Measurements from ENCODE around the gene BATF3.

Gene BATF3

DNA sequence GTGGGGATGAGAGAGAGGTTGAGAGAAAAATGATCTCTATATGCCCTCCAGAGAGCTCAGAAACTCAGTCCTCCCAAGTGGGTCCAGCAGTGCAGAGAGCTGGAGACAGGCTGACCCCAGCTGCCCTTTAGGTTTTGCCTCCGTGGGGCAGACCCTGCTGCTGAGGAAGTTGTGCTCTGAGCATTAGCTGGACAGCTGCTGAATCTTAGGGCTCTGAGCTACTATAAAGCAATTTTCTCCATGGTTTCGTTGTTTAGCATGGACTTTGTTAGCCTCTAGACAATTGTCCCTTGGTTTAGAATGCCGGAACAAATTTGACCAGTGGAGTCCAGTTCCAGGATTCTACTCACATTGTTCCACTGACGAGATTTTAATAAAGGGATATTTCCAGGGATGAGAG lies 22.1 kb downstream of the BATF3 start:
- no peak for DNase-seq (ENCODE audit: low read depth)
- TF ChIP-seq, protein P1, sequence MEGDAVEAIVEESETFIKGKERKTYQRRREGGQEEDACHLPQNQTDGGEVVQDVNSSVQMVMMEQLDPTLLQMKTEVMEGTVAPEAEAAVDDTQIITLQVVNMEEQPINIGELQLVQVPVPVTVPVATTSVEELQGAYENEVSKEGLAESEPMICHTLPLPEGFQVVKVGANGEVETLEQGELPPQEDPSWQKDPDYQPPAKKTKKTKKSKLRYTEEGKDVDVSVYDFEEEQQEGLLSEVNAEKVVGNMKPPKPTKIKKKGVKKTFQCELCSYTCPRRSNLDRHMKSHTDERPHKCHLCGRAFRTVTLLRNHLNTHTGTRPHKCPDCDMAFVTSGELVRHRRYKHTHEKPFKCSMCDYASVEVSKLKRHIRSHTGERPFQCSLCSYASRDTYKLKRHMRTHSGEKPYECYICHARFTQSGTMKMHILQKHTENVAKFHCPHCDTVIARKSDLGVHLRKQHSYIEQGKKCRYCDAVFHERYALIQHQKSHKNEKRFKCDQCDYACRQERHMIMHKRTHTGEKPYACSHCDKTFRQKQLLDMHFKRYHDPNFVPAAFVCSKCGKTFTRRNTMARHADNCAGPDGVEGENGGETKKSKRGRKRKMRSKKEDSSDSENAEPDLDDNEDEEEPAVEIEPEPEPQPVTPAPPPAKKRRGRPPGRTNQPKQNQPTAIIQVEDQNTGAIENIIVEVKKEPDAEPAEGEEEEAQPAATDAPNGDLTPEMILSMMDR (conservative IDR thresholded peaks at IDR 0.05; ENCODE audit: control insufficient read depth, insufficient read depth, low read depth, low read length), result no peak
- no peak overlapping the region for H3K4me3 ChIP-seq (ENCODE audit: control insufficient read depth, low read depth, low read length)

DNA sequence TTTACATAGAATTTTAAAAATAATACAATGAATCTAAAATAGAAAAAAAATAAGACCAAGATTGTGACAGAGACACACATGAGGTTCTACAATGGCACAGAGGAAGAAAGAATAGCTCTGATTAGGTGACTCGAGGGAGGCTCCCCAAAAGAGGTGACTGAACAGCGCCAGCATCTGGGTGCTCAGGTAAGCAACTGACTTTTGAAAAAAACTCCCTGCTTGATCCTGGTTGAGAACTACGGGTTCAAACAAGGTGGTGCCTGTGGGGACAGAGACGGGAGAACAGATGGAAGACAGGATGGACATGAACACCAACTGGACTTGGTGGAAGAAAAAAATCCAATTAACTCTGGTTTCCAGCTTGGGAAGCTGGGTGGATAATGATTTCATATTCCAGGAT lies 22.5 kb downstream of the BATF3 start:
- DNase-seq (ENCODE audit: low read depth), result no peak
- TF ChIP-seq, protein P1 (conservative IDR thresholded peaks at IDR 0.05; ENCODE audit: control insufficient read depth, insufficient read depth, low read depth, low read length), result no peak
- H3K4me3 ChIP-seq (ENCODE audit: control insufficient read depth, low read depth, low read length), result no peak overlapping the region

DNA sequence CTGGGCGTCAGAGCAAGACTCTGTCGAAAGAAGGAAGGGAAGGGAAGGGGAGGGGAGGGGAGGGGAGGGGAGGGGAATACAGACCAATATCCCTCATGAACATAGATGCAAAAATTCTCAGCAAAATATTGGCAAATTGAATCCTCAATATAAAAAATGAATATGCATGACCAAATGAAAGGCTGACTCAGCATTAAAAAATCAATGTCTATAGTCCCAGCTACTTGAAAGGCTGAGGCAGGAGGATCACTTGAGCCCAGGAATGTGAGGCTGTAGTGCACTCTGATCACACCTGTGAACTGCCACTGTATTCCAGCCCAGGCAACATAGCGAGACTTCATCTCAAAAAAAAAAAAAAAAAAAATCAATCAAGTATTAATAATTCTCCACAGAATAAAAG lies 24.0 kb downstream of the BATF3 start:
- TF ChIP-seq, protein P1 (conservative IDR thresholded peaks at IDR 0.05; ENCODE audit: control insufficient read depth, insufficient read depth, low read depth, low read length), result no peak
- H3K4me3 ChIP-seq (ENCODE audit: control insufficient read depth, low read depth, low read length), result no peak overlapping the region
- no peak for DNase-seq (ENCODE audit: low read depth)

DNA sequence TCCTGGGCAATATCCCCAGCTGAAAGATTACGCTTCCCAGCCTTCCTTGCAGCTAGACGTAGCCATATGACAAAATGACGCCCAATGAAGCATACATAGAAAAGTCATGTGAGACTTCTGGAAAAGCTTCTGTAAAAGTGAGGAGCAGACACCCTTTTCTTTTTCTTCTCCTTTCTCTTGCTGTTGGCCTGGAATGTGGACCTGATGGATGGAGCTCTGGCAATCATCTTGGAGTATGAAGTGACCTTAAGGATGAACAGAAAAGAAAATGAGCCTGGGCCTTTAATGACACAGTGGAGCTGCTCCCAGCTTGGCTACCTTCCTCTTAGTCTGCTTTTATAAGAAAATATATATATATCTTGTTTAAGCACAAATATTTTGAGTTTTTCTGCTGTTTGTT lies 24.8 kb downstream of the BATF3 start:
- TF ChIP-seq, protein P1 (conservative IDR thresholded peaks at IDR 0.05; ENCODE audit: control insufficient read depth, insufficient read depth, low read depth, low read length), result no peak
- H3K4me3 ChIP-seq (ENCODE audit: control insufficient read depth, low read depth, low read length), result no peak overlapping the region

DNA sequence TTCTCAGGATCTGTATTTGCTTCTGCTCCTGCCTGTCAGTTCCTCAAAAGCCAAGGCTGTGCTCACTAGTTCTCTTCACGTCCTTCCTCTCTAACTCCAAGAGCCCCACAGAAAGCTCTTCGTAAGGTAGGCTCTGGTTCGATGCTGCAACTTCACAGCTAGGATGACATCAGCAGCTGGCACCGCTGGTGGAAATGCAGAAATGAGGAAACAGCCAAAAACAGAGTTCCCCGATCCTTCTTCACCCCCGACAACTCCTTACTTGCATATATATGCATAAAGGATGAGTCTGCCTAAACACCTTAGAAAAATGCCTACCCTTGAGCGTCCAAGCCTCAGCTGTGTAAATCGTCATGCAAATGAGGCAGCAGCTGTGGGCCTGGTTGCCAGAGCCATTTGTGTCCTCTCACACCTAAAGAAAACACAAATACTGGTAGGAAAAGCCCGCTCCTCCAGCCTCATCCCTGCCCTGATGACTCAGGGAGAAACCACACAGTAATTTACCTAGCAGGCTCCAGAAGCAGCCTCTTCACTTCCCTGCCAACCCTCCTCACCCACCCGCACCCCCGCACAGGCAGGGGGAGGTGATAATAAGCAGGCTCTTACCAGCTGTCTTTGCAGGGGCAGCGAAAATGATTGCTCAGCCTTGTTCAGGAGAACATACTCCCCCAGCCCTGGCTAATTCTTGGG lies 28.2 kb downstream of the BATF3 start:
- peak; percentile 63 for DNase-seq (ENCODE audit: low read depth)
- TF ChIP-seq, protein P1 (conservative IDR thresholded peaks at IDR 0.05; ENCODE audit: control insufficient read depth, insufficient read depth, low read depth, low read length), result no peak
- no peak overlapping the region for H3K4me3 ChIP-seq (ENCODE audit: control insufficient read depth, low read depth, low read length)

More for the DNA sequence above, 24.8 kb downstream of the BATF3 start:
- no peak for DNase-seq (ENCODE audit: low read depth)

DNA sequence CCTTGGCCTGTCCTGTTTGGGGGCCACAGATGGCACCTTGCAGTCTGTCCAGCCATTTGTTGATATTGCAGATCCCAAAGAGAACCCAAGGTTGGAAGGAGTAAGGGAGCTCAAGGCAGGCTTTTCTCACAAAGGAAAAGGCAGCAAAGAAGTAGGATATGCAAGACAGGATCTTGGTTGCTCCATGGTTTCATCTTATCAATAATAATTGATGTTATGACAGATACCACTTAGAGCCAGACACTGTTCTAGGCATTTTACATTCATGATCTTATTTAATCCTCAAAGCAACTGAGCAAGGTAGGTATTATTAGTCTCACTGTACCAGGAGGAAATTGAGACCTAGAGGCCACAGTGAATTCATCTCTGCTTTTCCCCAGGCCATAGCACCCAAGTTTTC lies 28.8 kb downstream of the BATF3 start:
- no peak overlapping the region for H3K4me3 ChIP-seq (ENCODE audit: control insufficient read depth, low read depth, low read length)
- no peak for DNase-seq (ENCODE audit: low read depth)
- TF ChIP-seq, protein P1 (conservative IDR thresholded peaks at IDR 0.05; ENCODE audit: control insufficient read depth, insufficient read depth, low read depth, low read length), result no peak

DNA sequence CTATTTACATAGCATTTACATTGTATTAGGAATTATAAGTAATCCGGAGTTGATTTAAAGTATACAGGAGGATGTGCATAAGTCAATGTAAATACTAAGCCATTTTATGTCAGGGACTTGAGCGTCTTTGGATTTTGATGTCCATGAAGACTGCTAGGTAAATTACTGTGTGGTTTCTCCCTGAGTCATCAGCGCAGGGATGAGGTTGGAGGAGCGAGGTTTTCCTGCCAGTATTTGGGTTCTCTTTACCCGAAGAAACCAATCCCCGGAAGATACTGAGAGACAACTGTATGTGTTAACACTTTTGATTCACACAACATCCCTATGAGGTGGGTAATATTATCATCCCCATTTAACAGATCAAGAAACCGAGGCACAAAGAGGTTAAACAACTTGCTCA lies 29.3 kb downstream of the BATF3 start:
- H3K4me3 ChIP-seq (ENCODE audit: control insufficient read depth, low read depth, low read length), result no peak overlapping the region
- no peak for DNase-seq (ENCODE audit: low read depth)
- TF ChIP-seq, protein P1 (conservative IDR thresholded peaks at IDR 0.05; ENCODE audit: control insufficient read depth, insufficient read depth, low read depth, low read length), result no peak
